Fibroblast of mammary gland (primary cell): ENCODE measurements around the gene FGF19.
"Not testable (repeated sequence)": the region's sequence is repeated elsewhere in the genome, so short reads cannot be mapped to it uniquely, and the experiment has no call there.

Experiments
- DNase-seq: peaks from one replicate; pipeline ENCODE4 v3.0.0-alpha.2; 2010; ENCODE audit warnings: low read depth
- H3K4me3 ChIP-seq: 2 replicates; pipeline ENCODE4 v1.5.1; 2011; ENCODE audit warnings: low read depth, mild to moderate bottlenecking, low read length, moderate library complexity; ENCODE audit not compliant: control insufficient read depth
- TF ChIP-seq, protein P1 (sequence below): conservative IDR thresholded peaks from 2 replicates; pipeline ENCODE4 v1.5.1; 2011; ENCODE audit warnings: low read depth, low read length, inconsistent platforms; ENCODE audit not compliant: control insufficient read depth, insufficient read depth

The FGF19 gene

DNA sequence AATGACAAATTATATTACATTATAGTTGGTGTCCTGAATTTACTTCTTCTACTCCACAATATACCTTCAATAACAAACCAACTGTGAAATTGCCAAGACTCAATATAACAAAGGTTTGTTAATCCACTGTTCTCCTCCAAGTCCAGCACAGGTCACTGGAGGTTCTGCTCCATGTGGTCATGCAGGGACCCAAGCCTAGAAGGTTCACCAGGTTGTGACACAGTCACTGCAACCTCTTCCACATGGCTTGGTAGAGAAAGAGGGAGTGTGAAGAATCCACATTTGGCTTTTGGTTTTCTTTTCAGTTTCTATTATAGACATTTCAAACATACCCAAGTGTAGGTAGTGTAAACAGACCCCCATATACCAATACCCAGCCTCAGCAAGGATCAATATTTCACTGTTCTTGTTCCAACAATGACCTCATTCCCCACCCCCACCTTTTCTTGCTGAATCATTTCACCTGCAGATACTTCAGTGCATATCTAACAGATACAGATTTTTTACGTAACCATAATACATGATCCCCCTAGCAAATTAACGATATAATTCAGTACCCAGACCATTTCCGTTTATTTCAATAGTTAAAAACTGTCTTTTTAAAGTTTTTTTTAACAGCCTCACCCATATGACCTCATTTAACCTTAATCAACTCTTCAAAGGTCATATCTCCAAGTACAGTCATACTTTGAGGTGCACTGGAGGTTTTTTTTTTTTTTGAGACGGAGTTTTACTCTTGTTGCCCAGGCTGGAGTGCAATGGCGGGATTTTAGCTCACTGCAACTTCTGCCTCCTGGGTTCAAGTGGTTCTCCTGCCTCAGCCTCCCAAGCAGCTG lies 14.1 kb downstream of the FGF19 start:
- DNase-seq, result no peak
- H3K4me3 ChIP-seq, result no peak overlapping the region
- TF ChIP-seq, protein P1, sequence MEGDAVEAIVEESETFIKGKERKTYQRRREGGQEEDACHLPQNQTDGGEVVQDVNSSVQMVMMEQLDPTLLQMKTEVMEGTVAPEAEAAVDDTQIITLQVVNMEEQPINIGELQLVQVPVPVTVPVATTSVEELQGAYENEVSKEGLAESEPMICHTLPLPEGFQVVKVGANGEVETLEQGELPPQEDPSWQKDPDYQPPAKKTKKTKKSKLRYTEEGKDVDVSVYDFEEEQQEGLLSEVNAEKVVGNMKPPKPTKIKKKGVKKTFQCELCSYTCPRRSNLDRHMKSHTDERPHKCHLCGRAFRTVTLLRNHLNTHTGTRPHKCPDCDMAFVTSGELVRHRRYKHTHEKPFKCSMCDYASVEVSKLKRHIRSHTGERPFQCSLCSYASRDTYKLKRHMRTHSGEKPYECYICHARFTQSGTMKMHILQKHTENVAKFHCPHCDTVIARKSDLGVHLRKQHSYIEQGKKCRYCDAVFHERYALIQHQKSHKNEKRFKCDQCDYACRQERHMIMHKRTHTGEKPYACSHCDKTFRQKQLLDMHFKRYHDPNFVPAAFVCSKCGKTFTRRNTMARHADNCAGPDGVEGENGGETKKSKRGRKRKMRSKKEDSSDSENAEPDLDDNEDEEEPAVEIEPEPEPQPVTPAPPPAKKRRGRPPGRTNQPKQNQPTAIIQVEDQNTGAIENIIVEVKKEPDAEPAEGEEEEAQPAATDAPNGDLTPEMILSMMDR, result no peak

DNA sequence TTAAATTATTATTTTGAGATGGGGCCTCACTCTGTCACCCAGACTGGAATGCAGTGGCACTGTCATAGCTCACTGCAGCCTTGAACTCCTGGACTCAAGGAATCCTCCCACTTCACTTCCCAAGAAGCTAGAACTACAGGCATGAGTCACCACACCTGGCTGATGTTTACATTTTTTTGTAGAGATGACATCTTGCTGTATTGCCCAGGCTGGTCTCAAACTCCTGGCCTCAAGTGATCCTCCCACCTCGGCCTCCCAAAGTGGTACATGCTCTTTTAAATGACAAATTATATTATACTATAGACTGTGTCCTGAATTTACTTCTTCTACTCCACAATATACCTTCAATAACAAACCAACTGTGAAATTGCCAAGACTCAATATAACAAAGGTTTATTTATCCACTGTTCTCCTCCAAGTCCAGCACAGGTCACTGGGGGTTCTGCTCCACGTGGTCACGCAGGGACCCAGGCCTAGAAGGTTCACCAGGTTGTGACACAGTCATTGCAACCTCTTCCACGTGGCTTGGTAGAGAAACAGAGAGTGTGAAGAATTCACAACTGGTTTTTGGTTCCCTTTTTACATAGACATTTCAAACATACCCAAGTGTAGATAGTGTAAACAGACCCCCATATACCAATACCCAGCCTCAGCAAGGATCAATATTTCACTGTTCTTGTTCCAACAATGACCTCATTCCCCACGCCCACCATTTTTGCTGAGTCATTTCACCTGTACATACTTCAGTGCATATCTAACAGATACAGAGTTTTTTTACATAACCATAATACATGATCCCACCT lies 15.7 kb downstream of the FGF19 start:
- not testable (repeated sequence) for DNase-seq

DNA sequence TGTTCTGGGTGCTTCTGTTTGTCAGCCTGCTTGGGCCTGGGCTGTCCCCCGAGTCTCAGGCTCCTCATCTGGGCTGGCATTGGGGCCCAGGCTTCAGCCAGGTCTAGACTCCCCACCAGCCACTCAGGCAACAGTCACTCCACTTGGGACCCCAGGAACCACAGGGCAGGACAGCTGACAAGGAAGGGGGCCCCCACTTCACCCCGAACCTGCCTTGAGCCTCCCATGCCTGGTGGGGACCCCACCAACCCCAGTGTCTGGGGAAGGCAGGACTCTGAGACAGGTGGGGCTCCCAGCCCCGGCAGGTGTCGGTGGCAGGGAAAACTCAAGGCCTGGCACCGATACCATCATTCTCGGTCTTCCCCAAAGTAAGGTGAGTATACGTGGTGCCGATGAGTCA lies 17.0 kb downstream of the FGF19 start:
- DNase-seq, result no peak
- TF ChIP-seq, protein P1, result no peak

More for the DNA sequence above, 15.7 kb downstream of the FGF19 start:
- not testable (repeated sequence) for H3K4me3 ChIP-seq

DNA sequence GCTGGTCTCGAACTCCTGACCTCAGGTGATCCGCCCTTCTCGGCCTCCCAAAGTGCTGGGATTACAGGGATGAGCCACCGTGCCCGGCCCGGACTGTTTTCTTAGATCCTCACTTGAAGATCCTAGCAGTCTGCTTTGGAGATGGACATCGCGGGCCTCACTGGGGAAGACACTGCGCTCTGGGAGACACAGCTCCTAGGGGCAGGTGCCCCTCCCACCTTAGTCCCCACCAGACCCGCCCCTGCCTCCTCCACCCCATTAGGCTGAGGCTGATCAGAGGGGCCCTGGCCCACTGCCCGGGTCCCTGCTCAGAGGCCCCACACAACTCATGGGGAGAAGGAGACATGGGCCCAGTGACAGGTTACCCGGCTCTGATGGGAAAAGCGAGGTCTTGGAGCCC lies 17.4 kb downstream of the FGF19 start:
- TF ChIP-seq, protein P1, result no peak
- no peak for DNase-seq
- H3K4me3 ChIP-seq, result no peak overlapping the region

More for the DNA sequence above, 17.0 kb downstream of the FGF19 start:
- H3K4me3 ChIP-seq, result no peak overlapping the region

DNA sequence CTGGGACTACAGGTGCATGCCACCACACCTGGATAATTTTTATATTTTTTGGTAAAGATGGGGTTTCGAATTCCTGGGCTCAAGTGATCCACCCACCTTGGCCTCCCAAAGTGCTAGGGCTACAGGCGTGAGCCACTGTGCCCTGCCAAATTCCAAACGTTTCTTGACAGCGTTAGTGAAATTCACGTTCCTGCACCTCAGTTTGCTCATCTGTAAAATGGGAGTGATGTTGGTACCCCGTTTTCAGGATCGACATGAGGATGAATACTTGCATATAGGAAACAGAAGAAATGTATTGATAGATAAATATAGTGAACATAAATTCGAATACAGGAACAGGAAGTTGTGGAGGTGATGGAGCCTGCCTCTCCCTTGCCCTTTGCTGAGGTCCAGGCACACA lies 18.5 kb downstream of the FGF19 start:
- H3K4me3 ChIP-seq, result no peak overlapping the region
- DNase-seq, result no peak
- TF ChIP-seq, protein P1, result no peak

DNA sequence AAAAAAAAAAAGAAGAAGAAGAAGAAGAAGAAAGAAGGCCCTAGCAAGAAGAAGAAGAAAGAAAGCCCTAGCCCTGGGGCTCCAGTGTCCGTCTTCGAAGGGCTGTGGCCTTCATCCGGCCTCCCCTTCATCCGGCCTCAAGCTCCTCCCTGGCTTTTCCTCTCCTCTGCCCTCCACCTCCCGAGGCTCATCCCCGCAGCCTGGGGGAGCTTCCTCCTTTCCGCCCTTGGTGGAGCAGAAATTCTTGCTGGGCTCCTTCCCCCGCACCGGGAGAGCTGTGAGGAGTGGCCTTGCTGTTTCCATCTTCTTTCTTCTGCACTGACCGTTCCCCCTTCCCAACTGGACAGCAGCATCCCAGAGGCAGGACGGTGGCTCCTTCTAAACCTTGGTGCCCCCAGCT lies 19.2 kb downstream of the FGF19 start:
- TF ChIP-seq, protein P1, result no peak
- DNase-seq, result no peak
- H3K4me3 ChIP-seq, result no peak overlapping the region

DNA sequence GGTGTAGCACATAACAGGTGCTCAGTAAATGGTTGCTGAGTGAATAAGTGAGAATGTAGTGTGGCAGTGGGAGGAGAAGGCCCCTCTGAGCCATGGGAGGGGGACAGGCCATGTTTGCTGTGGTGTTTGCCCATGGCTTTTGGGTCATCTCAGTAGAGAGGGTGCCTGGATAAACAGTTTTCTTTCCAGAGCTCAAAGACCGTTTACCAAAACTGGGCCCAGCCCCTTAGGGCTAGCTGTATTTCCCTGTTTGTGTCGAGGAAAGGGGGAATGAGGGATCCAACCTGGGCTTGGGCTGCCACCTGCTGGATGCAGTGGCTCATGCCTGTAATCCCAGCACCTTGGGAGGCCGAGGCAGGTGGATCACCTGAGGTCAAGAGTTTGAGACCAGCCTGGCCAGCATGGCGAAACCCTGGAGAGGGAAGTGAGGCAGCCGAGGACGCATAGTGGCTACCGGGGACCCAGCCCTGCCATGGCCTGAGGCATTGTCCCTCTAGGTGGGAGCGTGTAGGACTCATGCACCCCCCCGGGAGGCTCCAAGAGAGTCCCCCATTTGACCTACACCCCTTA lies 20.0 kb downstream of the FGF19 start:
- TF ChIP-seq, protein P1, result peak; percentile 30
- no peak for DNase-seq
- H3K4me3 ChIP-seq, result no peak overlapping the region
